Measurements from ENCODE around the gene PCLAF. TPM values are rescaled to one million over a fixed set of nuclear protein-coding genes. Genes with fewer than 3 reads are reported as not detected.
A peak's percentile ranks its signal among the peaks of the same experiment; 100 is the strongest.

Gene PCLAF
- total RNA-seq, 1 experiment from 2014 or later = 97.8 TPM

GRCh38 chr15:64355944-64356709 lies 25.1 kb downstream of the PCLAF start, which contains the start of gene CSNK1G1:
Gene CSNK1G1 (minus strand): TSS chr15:64356173. CDS start chr15:64300499, 55,674 bp downstream.
- peak within 1 kb of the TSS; percentile 73 to 97 for H3K4me3 ChIP-seq (ENCODE audit: low read depth in 2 of 2, low read length in 2 of 2)
- in situ Hi-C loops (cut with HindIII; ENCODE audit: low pct_unique_long_range_greater_than_20kb, low sequenced_read_pairs) (no loop called here), intact Hi-C loops (cut with micrococcal nuclease; ENCODE audit: unreplicated experiment) (loop anchor here (5.0 kb wide), 1 partner anchor 144 kb away; no protein-coding TSS in a partner anchor)
- H3K27me3 ChIP-seq (ENCODE audit: control insufficient read depth, insufficient read depth, low read length) = no peaks in the 10 kb centered on the region
- ChIA-PET POLR2A (interaction anchor here (0.6 kb wide), 2 partner anchors 17 to 195 kb away, joined by 3 read pairs; no protein-coding TSS in a partner anchor), CTCF (interaction anchor here (0.5 to 1.2 kb wide), 5 partner anchors 36 to 144 kb away, joined by 3 to 9 read pairs (median 4); no protein-coding TSS in a partner anchor)
- H3K9me3 ChIP-seq (ENCODE audit: control insufficient read depth, insufficient read depth, low read depth, low read length) = no peaks in the 10 kb centered on the region
- H3K4me1 ChIP-seq (ENCODE audit: control insufficient read depth, insufficient read depth, low read length) = peaks cover 9% of the 10 kb centered on the region
- H3K36me3 ChIP-seq (ENCODE audit: control insufficient read depth, insufficient read depth, low read length) = no peaks in the 10 kb centered on the region
- H3K27ac ChIP-seq (ENCODE audit: low read length) = peak within 1 kb of the TSS; percentile 92
- peak; percentile 92 for DNase-seq (ENCODE audit: low read depth, low spot score)
- ATAC-seq = peak; percentile 99
- peak; percentile 98 for TF ChIP-seq SIN3A (IDR thresholded peaks at IDR 0.05; ENCODE audit: borderline replicate concordance, insufficient read depth, low read depth, low read length)
- no peak for TF ChIP-seq REST (IDR thresholded peaks at IDR 0.05; ENCODE audit: insufficient read depth in 1 of 2, low read depth in 2 of 2, low read length in 1 of 2)
- no peak for TF ChIP-seq CTCF (IDR thresholded peaks at IDR 0.05)
- TF ChIP-seq POLR2AphosphoS5 (IDR thresholded peaks at IDR 0.05; ENCODE audit: low read depth, low read length) = peak; percentile 95
- TF ChIP-seq TCF7L2 (IDR thresholded peaks at IDR 0.05; ENCODE audit: low read depth, low read length) = peak; percentile 82
- no TSS peak for BruUV-seq (replicated peaks)

- intact Hi-C loops (cut with micrococcal nuclease; ENCODE audit: unreplicated experiment) = loop anchor here (5.0 kb wide), 1 partner anchor 143 kb away; no protein-coding TSS in a partner anchor
- Histone ChIP-seq H3K4me3 (ENCODE audit: low read depth in 2 of 2, low read length in 2 of 2) (peak overlapping the region; percentile 73 to 97), H3K27ac (ENCODE audit: low read length) (peak overlapping the region; percentile 86), H3K4me1 (ENCODE audit: control insufficient read depth, insufficient read depth, low read length) (peaks cover 9% of the 10 kb centered on the region), H3K27me3 (ENCODE audit: control insufficient read depth, insufficient read depth, low read length) (no peaks in the 10 kb centered on the region), H3K9me3 (ENCODE audit: control insufficient read depth, insufficient read depth, low read depth, low read length) (no peaks in the 10 kb centered on the region), H3K36me3 (ENCODE audit: control insufficient read depth, insufficient read depth, low read length) (no peaks in the 10 kb centered on the region)
- no peak for TF ChIP-seq REST (IDR thresholded peaks at IDR 0.05; ENCODE audit: insufficient read depth in 1 of 2, low read depth in 2 of 2, low read length in 1 of 2)
- no peak for TF ChIP-seq SIN3A (IDR thresholded peaks at IDR 0.05; ENCODE audit: borderline replicate concordance, insufficient read depth, low read depth, low read length)
- TF ChIP-seq TCF7L2 (IDR thresholded peaks at IDR 0.05; ENCODE audit: low read depth, low read length) = no peak
- TF ChIP-seq CTCF (IDR thresholded peaks at IDR 0.05) = no peak
- TF ChIP-seq POLR2AphosphoS5 (IDR thresholded peaks at IDR 0.05; ENCODE audit: low read depth, low read length) = no peak
- in situ Hi-C loops (cut with HindIII; ENCODE audit: low pct_unique_long_range_greater_than_20kb, low sequenced_read_pairs) = no loop called here
- ATAC-seq (peak; percentile 54), DNase-seq (ENCODE audit: low read depth, low spot score) (no peak)
- TSS peak; percentile 79 for BruUV-seq (replicated peaks)
- ChIA-PET CTCF (interaction anchor here (0.5 to 1.2 kb wide), 3 partner anchors 96 to 143 kb away, joined by 3 to 9 read pairs (median 8); no protein-coding TSS in a partner anchor), POLR2A (interaction anchor here (0.6 kb wide), 2 partner anchors 36 to 194 kb away, joined by 3 to 5 read pairs; no protein-coding TSS in a partner anchor)
These were observed 25.8 kb downstream of the PCLAF start for GRCh38 chr15:64355348-64355943.

Data from Panc1 (cell line).